ENCODE results near the gene FAM163A.
"Not testable (repeated sequence)": the region's sequence is repeated elsewhere in the genome, so short reads cannot be mapped to it uniquely, and the experiment has no call there.

The FAM163A gene

DNA sequence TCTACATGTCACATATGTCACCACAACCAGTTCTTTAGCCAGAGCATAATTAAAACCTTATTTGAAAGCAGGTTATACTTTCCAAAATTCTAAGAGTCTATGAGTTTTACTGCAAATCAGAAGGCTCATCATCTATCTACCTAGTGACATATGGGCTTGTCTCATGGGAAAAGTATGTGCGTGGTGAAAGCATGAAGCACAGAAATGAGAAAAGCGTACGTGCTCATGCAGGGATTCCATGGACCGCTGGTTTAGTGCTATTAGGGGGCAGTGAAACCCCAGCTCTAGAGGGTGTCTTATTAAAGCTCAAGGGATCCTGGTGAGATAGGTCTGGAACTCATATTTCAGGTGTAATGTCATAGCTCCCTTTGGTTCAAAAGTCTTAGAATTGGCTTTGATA, 50.2 kb downstream of the FAM163A start:
- no peak for DNase-seq (ENCODE audit: low spot score)

GRCh38 chr1:179794146-179794545, 51.1 kb downstream of the FAM163A start:
- no peak for DNase-seq (ENCODE audit: low spot score)

- DNase-seq (ENCODE audit: low spot score): no peak
These were observed 51.6 kb downstream of the FAM163A start for GRCh38 chr1:179794669-179795068.

DNA sequence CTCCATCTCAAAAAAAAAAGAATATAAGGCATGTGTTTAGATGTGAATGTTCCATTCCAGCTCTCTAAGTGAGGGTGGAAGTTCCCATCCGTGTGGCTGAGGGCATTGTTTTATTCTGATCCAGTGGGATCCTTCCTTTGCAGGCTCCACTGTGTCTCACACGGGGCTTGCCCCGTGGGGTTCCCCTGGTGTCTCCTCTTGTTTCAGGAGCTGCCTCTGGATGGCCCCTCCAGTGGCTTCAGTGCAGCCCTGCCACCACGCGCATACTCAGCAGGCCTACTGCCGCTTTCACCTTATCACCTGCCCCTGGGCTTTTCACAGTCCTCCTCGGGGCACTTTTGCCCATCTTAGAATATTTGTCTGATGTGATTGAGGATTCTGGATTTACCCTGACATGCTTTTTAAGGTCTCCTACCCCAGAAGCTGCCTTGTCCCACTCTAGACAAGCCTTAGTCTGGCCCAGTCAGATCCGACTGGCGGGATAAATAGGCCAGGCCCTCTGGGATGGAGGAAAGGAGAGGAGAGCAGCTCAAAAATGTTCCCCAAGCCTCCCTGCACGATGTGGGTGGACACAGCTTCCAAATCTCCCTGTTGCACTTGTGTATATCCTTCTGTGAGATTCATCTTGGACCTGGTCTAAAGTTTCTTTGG, 55.2 kb downstream of the FAM163A start:
- DNase-seq (ENCODE audit: low spot score): no peak

DNA sequence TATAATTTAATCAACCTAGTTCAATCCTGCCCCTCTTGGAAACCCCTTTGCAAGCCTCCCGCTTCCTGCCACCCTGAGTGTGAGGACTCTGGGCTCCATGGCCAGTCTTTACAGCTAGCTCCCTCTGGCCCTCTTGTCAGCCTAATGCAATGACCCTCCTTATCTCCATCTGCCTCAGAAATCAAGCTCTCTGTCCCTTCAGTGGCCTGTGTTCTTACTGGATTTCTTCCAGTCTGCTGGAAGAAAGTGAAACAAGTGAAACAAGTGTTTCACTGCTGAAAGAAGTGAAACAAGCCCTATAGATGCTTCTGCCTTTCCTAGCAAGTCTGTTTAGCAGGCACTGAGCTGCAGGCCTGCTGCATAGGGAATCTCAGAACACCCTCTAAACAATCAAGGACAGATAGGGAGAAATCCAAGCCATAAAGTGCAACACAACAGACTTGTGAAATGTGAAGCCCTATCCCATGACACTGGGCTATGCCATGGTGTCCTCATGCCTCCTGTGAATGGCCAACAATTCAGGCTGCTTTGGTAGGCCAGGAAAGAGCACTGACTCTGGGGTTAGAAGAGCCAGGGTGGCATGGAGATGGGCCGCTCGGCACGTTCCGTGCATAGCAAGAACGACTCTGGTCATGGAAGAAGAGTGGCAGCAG, 55.9 kb downstream of the FAM163A start:
- no peak for DNase-seq (ENCODE audit: low spot score)

- no peak for DNase-seq (ENCODE audit: low spot score)
These were observed 57.4 kb downstream of the FAM163A start for GRCh38 chr1:179800481-179800880.

DNA sequence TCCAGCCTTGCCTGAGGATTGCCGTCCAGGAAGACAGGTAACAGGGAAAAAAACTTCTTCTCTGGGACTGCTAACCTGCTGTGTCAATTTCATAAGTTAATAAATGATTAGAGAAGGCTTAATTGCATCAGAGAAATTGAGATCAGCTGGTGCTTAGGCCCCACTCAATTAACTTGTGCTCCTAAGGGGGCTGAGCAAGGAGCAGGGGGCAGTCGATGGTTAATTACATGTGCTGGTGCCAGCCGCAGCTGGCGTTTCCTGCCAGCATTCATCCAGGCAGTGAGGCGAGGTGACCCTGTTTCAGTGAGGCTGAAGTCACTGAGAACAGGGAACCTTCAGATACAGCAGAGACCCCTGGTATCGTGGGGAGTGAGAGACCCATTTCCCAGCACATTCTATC, 60.0 kb downstream of the FAM163A start:
- no peak for DNase-seq (ENCODE audit: low spot score)

DNA sequence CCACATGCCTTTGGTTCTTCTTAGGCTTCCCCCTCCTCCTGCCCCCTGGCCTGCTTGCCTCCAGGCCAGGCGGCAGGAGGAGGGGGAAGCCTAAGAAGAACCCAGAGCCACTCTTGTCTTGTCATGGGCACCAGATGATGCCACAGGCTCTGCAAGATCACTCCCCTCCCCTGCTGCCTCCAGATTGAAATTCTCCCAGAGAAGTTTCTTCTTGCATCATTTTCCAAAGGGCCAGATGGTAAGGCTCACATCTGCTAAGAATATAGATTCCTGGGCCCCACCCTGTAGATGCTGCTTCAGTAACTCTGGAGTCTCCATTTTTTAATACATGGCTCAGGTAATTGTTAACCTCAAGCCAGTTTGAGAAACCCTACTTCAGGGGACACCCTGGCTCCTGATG, 60.8 kb downstream of the FAM163A start:
- DNase-seq (ENCODE audit: low spot score): no peak

DNA sequence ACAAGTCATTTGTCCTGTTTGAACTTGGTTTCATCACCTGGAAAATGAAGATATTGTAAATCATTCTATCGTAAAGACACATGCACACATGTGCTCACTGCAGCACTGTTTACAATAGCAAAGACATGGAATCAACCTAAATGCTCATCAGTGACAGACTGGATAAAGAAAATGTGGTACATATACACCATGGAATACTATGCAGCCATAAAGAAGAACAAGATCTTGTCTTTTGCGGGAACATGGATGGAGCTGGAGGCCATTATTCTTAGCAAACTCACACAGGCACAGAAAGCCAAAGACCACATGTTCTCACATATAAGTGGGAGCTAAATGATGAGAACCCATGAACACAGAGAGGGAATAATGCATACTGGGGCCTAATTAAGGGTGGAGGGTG, 61.3 kb downstream of the FAM163A start:
- DNase-seq (ENCODE audit: low spot score): not testable (repeated sequence)

DNA sequence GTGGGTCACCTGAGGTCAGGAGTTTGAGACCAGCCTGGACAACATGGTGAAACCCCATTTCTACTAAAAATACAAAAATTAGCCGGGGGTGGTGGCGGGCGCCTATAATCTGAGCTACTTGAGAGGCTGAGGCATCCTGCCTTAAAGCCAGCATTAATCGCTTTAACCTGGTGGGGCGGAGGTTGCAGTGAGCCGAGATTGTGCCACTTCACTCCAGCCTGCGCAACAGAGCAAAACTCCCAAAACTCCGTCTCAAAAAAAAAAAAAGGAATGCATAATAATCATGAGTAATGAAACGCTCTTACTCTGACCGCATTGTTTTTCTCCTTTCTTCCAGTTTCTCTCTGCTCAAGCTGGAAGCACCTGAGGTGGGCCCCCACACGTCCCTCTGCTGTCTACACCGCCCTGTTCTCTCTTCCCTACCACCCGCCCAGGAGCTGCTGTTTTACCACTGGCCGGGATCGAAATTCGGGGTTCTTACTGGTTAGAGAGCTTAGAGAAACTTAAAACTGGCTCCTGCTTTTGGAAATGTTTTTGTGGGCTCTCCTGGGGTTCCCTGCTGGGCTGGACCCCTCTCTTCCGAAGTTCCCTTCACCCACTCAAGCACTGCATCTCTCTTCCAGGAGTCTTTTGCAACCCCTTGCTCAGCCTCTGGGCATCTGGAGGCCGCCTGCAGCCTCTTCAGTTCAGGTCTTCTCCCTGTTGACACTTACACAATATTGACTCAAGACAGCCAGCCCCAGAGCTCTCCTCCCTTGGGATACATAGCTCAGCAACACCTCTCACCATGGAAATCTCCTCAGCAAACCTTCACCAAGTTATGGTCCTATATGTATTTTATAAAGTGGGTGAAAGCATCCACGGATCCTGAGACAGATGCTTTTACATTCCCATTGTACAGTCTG, 62.5 kb downstream of the FAM163A start:
- no peak for DNase-seq (ENCODE audit: low spot score)

GRCh38 chr1:179806333-179806732, 63.2 kb downstream of the FAM163A start:
- DNase-seq (ENCODE audit: low spot score): no peak

DNA sequence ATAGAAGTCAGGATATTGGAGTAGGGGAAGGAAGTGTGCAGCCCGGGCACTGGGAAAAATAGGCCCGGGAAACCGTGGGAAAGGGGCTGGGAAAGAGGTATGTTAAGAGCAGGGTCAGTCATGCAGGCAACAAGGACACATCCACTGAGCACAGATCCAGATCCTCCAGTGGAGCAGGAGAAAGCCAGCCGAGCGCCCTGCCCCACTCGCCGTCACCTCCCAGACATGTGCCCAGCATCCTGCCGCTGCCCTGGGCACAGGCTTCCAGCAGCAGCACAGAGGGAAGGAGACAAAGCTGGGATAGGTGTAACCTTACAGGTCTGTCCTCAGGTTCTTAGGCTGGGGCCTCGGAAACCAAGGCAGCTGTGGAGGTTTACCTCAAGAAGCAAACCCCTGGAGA, 64.2 kb downstream of the FAM163A start:
- DNase-seq (ENCODE audit: low spot score): no peak

DNA sequence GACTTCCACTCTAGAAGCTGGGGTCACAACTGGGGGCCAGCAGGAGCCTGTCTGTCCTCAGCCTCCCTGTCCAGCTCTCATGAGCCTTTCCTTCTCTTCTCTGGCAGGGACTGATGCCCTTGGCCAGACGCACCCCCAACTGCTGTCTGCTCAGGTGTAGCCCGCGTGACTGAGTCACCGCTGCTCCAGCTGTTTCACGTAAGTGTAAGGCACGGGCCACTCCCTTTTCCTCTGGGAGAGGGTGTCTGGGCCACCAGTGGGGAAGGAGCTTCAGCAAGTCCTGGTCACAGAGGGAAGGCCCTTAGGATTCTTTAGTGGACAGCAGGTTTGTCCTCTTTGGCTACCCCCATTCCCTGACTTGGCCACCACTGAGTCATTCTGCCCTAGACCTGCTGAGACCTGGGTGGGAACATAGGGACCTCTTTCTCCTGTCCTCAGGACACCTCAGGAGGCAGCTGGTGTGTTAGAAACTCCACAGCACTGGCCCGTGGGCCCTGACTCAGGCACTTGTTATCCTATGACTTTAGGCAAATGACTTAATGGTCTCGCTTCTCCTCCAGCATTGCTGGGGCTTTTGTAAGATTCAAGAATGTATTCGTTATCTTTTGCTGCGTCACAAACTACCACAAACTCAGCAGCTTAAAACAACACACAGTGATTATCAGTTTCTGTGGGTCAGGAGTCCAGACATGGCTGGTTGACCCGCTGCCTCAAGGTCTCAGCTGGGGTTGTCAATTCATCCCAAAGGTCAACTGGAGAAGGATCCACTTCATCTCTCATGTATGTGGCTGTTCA, 64.8 kb downstream of the FAM163A start:
- no peak for DNase-seq (ENCODE audit: low spot score)

- DNase-seq (ENCODE audit: low spot score): no peak
These were observed 65.4 kb downstream of the FAM163A start for GRCh38 chr1:179808503-179808902.

DNA sequence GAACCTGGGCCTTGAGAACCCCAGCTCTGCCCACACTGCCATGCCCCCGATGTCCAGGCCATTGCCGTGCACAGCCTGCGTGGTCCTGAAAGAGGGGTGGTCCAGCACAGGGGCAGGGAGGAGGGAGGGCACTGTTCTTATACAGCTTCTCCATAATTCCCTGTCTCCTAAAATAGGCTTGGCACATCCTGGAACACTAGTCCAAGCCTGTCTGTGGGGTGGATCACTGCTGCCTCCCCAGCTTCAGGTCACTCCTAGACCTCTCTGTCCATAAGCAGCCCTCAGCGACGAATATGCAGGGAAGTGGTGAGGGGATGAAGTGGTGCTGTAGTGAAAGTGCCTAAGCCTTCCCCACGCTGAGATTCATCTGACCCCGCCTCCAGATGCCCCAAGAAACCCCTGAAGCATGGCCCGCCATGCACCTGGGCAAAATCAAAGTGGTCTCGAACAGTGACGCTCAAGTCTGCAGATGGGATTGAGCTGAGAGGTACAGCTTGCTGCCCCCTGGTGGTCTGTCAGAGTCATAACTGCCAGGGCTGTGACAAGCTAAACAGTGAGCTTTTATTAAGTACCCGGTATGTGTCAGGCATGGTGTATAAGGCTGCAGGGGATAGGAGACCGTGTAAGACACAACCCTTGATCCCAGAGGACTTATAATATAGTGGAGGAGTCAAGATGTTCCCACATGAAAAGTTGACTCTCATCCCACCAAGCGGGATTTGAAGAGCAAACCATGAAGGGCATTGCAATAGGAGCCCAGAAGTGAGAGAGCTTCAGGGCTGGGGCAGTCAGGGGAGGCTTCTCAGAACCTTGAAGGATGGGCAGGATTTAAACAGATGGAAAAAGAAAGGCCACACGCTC, 66.6 kb downstream of the FAM163A start:
- peak; percentile 78 for DNase-seq (ENCODE audit: low spot score)

GRCh38 chr1:179810367-179810715, 67.2 kb downstream of the FAM163A start:
- DNase-seq (ENCODE audit: low spot score): no peak

DNA sequence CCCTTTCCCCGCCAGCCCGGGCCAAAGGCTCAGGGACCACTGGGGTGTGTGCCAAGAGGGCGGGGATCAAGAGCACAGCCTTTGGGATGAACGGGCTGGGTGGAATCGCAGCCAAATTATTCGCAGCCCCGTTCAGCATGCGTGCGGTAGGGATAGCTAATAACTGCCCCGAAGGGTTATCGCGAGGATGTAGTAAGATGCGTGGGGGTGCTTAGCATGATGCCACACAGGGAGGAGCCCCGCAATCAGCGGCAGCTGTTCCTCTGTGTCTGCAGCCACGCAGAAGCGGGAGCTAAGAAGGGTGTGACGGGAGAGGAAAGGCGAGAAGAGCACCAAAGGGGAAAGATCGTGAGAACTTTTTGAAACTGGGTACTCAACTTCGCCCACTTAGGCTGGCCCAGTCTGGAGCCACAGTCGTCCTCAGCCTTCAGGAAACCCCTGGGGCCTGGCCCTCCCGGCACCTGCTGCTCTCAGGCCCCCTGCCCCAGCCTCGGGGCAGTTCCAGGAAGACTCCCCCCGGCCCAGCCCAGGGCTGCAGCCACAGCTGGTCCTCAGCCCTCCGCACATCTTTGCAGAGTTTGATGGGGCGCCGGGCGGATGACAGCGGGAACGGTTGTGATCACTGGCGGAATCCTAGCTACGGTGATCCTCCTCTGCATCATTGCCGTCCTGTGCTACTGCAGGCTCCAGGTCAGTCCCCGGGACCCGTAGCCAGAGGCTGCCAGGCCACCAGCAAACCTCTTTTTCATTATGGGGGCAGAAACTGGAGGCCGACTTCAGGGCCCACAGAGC, 69.6 kb downstream of the FAM163A start:
- DNase-seq (ENCODE audit: low spot score): no peak

DNA sequence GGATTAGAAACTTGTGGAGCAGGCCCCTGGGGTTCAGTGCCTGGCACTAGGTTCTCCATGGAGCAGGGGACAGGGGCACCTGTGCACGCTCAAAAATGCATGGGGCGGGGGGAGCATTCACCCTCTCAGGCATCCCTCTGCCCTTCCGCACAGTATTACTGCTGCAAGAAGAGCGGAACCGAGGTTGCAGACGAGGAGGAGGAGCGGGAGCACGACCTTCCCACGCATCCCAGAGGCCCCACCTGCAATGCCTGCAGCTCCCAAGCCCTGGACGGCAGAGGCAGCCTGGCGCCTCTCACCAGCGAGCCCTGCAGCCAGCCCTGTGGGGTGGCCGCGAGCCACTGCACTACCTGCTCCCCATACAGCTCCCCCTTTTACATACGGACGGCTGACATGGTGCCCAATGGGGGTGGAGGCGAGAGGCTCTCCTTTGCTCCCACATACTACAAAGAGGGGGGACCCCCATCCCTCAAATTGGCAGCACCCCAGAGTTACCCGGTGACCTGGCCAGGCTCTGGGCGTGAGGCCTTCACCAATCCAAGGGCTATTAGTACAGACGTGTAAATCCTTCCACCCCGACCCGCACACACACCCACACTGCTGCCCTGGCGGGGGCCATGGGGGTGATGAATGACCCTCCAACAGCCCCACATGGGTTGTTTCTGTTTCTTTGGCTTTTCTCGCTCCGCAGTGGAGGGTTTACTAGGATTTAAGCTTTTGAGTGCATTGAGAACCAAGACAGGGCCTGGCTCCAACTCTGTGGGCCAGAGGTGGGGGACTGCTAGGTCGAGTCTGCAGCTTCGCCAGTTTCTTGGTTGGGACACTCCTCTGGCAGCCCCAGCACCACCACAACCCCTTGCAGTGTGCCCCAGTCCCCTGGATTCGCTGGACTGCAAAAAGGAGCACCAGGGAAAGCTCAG, 70.8 kb downstream of the FAM163A start:
- no peak for DNase-seq (ENCODE audit: low spot score)

DNA sequence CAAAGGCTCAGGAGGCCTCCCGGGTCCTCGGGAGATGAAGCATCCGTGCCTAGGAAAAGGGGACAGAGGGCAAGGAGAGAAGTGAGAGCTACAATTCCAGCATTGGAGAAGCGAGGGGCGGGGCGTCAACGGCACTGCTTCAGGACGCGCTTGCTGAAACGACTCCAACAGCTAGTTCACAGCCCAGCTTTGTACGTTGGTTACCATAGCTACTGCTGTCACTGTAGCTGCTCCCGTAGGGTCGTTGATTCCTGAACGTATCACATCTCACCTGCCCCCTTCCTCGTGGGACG, 71.4 kb downstream of the FAM163A start:
- no peak for DNase-seq (ENCODE audit: low spot score)

- no peak for DNase-seq (ENCODE audit: low spot score)
These were observed 72.5 kb downstream of the FAM163A start for GRCh38 chr1:179815641-179816040.
